Stimulated activated CD4-positive, alpha-beta T cell treated with anti-CD3 and anti-CD28 coated beads, Interleukin-12 subunit alpha, Interleukin-12 subunit beta, amount 100 ng/mL, for 4 hours (primary cell): ENCODE results near the gene C5orf58.
A peak's percentile ranks its signal among the peaks of the same experiment; 100 is the strongest.

ENCODE experiments used
- DNase-seq: peaks from one replicate; pipeline ENCODE4 v3.0.0-alpha.2; 2020

Gene C5orf58, protein sequence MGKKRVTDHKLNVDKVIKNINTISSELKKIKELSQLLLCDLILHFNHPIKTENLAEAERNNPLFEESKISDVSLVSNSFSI

GRCh38 chr5:170232786-170233185 lies at the start of gene C5orf58:
Gene C5orf58, plus strand, starts transcription at chr5:170232985. Its CDS starts 1,992 bp downstream, at chr5:170234977.
- DNase-seq: no peak

- DNase-seq: peak; percentile 15
Measured at GRCh38 chr5:170183816-170184687, 48.7 kb upstream of the C5orf58 start.

GRCh38 chr5:170184737-170185136 lies 48.0 kb upstream of the C5orf58 start:
- no peak for DNase-seq

DNA sequence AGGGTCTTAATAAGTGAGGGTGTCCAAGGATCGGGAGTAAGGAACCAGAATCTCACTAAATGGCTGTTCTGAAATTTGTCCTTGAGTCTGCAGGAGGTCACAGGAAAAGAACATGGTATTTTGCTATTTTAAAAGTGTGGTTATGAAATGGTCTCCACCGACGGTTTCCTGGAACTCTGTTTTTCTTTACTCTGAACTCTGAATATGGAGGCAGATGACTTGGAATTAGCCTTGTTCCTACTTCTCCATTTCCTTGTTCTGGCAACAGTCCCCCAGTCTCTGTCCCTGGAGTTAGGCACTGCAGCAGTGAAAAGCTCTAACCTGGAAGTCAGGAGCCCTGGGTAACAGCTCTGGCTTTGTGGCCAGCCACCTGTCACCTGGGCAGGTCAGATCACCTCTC lies 46.6 kb upstream of the C5orf58 start:
- DNase-seq: no peak

- DNase-seq: no peak
Measured at GRCh38 chr5:170186856-170187255, 45.9 kb upstream of the C5orf58 start.

DNA sequence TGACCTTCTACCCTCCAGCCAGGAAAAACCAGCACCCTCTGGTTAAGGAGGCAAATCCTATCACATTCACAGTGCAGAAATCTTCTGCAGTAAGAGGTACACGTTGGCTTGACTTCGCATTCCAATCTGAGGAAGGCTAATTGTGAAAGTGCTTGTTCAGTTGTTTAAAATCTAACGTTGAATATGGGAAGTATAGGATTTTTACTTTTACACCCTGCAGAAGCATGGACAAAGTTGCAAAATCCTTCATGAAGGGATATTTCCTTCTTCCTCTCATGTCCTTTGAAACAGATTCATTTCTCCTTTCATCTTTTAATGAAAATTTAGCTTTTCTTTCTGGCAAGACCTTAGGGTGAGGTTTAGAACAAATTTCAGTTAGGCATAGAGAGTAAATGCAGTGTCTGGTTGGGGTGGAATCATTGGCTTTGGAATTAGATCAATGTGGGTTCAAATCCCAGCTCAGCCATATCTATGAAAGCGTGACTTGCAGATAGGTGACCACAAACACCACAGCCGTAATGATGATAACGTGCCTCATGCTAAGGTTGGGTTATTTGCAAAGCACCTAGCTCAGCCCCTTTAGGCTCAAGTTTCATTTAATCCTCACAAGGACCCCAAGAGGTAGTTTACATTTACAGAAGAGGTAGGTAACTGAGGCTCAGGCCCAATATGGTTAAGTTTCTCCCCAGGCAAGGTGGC lies 42.2 kb upstream of the C5orf58 start:
- DNase-seq: no peak

DNA sequence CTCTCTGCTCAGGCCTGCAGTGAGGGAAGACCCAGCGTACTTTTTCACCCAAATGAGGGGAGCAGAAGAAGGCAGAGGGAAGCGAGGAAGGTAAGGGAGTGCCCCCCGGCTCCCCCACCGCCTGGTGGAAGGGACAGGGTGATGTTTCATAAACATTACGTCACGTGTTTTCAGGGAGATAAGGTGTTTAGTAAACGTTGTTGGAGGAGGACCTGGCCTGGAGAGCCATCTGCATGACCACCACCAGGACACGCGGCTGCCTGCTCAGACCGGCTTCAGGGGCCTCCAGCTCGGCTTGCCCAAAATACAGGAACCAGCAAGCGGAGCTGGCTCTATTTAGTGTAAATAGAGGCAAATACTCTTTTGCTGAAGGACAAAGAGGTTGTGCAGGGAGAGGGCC lies 40.0 kb upstream of the C5orf58 start:
- DNase-seq: no peak

DNA sequence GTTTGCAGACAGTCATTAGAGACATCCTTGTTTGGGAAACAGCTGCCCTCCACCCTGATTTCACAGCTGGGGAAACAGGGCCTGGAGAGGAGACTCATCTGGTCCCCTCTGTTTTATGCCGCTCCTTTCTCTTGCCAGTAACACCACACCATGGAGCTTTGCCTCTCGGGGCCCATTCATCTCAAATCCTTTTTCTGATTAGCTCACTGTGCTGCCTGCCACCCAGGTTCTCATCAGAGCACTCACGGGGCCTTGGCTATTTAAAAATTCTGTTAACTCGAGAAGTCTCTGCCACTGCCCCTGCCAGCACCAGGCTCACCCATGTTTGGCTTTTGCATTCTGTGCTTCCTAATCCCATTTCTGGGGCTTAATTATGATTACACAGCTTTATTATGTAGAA lies 36.8 kb upstream of the C5orf58 start:
- no peak for DNase-seq

DNA sequence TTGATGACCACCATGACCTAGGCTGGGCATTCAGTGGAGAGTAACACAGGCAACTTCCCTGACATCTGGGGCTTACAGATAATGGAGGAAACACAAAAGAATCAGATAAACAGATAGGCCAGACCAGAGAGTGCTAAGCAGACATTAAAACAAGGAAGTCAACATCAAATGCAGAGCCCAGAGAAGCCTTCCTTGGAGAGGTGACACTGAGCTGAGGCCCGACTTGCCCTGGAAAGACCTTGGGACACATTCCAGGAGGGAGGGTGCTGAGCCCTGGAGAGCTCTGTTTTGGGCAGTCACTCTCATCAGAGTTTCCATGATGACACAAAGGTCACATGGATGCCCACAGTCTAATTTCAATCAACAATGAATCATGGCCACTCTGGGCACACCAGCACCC lies 31.9 kb upstream of the C5orf58 start:
- no peak for DNase-seq

- no peak for DNase-seq
Measured at GRCh38 chr5:170201311-170201710, 31.5 kb upstream of the C5orf58 start.

GRCh38 chr5:170202117-170202516 lies 30.7 kb upstream of the C5orf58 start:
- no peak for DNase-seq

- no peak for DNase-seq
Measured at GRCh38 chr5:170204202-170204601, 28.6 kb upstream of the C5orf58 start.

GRCh38 chr5:170206216-170206615 lies 26.6 kb upstream of the C5orf58 start:
- DNase-seq: no peak

- DNase-seq: no peak
Measured at GRCh38 chr5:170206958-170207357, 25.8 kb upstream of the C5orf58 start.

- no peak for DNase-seq
Measured at GRCh38 chr5:170211575-170212334, 21.0 kb upstream of the C5orf58 start.

- no peak for DNase-seq
Measured at GRCh38 chr5:170216257-170216864, 16.4 kb upstream of the C5orf58 start.

DNA sequence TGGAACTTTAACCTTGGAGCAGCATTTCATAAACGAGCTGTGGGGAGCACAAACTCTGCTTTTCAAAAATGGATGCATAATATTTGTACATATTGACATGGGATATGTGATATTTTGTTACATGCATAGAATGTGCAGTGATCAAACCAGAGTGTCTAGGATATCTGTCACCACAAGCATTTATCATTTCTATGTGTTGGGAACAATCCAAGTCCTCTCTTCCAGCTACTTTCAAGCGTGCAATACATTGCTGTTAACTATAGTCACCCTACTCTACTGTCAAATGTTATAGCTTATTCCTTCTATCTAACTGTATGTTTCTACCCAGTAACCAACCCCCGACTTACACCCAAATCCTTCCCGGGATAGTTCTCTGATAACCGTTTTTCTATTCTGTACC lies 15.0 kb upstream of the C5orf58 start:
- DNase-seq: no peak

GRCh38 chr5:170218726-170219125 lies 14.1 kb upstream of the C5orf58 start:
- DNase-seq: no peak

DNA sequence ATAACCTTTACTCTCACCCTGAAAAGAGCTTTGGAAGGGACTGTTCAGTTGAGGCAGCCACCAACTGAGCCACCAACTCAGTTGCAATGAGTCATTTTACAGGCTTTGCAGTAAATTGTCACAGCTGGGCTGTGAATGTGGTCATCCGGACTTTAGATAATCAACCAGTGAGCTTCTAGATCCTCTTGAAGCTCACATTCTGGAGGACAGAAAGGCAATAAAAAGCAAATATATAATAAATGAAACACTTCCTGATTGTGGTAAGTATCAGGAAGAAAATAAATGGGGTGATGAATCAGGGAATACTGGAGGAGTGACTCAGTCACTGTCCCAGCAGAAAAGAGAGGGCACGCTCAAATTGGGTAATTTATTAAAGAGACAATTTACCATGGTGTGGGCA lies 13.2 kb upstream of the C5orf58 start:
- no peak for DNase-seq

DNA sequence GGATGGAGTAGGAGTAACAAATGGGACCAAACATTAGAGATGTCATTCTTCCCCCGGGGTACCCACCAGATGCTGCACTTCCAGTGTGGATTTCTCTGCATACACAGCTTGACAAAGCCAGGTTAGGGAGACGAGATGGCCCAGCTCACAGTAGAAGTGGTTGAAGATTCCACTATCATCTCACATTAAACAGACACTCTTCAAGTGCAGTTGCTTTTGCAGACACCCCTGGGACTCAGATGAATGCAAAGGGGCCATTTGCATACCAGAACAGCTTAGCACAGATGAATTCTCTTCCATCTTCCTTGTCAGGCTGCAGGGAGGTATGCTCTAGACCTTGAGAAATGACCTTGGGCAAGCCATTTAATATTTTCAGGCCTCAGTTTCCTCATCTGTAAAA lies 12.6 kb upstream of the C5orf58 start:
- no peak for DNase-seq

- DNase-seq: no peak
Measured at GRCh38 chr5:170221327-170221741, 11.5 kb upstream of the C5orf58 start.

DNA sequence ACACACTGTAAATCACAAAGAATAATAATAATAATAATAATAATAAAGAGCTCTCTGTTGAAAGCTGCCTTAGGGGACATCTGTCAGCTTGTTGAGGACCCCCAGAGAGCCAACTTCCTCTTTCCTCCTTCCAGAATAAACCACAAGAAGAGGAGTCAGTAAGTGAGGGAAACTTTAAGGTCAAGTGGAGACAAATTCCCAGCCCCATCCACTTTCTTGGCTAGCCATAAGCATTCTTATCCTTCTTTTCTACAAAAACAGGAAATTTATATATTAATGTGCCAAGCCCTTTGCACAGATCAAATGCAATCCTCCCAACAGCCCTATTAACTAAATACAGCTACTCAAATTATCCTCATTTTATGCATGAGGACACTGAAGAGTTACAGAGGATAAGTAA lies 9.4 kb upstream of the C5orf58 start:
- no peak for DNase-seq

DNA sequence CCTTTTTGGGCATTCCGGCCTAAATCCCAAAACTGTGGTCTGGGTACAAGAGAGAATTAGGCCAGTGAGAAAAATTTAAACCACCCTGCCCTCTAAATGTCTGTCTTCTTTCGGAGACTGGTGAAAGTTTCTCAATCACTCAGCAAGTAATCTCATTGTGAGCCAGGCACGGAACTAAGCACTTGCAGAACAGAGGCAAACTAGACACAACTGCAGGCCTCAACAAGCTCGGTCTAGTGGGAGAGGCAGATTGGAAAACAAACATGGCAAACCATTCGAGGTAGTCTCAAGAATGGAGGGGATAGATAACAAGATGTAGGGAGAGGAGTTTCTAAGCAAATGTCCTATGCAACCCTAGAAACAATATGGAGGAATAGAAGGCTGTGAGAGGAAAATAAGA lies 8.9 kb upstream of the C5orf58 start:
- DNase-seq: no peak
